22Rv1 (cell line): Measurements from ENCODE around the gene CBX2.
A peak's percentile ranks its signal among the peaks of the same experiment; 100 is the strongest.

Source experiments
- H3K27ac ChIP-seq: fragments of 450-650 bp; 2 replicates; pipeline ENCODE4 v1.5.1; 2017
- ZFX ChIP-seq: fragments of 450-650 bp; IDR thresholded peaks from 2 replicates; pipeline ENCODE4 v1.6.1; 2017; ENCODE audit warnings: antibody characterized with exemption, borderline replicate concordance
- TF ChIP-seq, protein P1 (sequence below): fragments of 450-650 bp; IDR thresholded peaks from 2 replicates; pipeline ENCODE4 v1.5.1; 2017; ENCODE audit warnings: mild to moderate bottlenecking

CBX2 gene

DNA sequence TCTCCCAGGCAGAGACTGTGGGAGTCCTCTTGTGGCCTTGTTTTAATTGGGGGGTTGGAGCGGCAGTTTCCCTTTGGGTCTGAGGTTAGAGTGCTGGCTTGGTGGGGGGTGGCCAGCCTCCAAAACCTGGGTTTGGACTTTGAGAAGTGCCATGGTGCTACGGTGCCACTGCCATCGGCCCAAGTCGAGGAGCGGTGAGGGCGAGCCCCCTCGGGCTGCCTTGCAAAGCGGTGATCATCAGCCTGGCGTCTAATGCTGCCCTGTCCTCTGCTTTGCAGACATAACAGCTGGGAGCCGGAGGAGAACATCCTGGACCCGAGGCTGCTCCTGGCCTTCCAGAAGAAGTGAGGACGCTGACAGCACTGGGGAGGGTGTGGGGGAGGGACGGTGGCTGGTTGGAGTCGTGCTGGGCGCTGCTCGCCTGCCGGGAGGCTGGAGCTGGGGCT is 1.2 kb downstream of the CBX2 start:
- TF ChIP-seq, protein P1, sequence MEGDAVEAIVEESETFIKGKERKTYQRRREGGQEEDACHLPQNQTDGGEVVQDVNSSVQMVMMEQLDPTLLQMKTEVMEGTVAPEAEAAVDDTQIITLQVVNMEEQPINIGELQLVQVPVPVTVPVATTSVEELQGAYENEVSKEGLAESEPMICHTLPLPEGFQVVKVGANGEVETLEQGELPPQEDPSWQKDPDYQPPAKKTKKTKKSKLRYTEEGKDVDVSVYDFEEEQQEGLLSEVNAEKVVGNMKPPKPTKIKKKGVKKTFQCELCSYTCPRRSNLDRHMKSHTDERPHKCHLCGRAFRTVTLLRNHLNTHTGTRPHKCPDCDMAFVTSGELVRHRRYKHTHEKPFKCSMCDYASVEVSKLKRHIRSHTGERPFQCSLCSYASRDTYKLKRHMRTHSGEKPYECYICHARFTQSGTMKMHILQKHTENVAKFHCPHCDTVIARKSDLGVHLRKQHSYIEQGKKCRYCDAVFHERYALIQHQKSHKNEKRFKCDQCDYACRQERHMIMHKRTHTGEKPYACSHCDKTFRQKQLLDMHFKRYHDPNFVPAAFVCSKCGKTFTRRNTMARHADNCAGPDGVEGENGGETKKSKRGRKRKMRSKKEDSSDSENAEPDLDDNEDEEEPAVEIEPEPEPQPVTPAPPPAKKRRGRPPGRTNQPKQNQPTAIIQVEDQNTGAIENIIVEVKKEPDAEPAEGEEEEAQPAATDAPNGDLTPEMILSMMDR, result no peak
- no peak for TF ChIP-seq ZFX
- peak overlapping the region; percentile 54 for H3K27ac ChIP-seq

DNA sequence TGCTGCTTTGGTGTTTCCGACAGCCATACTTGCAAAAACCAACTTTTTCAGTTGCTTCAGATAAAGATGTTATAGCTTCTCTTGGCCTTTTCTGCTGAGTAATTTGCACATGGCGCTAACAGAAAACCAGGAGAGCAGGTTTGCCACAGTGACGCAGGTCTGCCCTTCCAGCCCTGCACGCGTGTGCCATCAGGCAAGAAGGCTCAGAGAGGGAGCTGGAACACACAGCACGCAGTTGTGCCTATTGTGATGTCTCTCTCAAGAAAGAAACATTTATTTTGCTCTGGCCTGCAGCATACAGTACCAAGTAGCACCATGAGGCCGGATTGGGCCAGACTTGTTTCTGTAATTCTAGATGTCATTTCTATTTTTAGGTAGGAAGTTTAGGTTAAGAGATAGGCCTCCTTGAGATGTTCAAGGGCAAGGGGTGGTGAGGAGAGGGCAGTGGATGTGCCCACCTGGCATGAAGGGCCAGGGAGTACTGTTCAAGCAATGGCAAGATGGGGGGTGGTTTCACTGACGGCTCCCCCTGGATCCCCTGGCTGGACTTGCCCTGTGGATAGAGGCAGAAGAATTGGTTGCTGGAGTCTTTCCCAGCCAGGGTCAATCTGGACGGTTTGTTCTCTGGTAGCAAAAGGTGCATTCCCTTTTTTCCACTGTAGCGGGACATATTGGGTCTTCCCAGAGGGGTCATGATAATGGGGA is 1.9 kb downstream of the CBX2 start:
- 0 out of 2 replicates have a peak overlapping the region, but pooled peaks have one; percentile 54 for H3K27ac ChIP-seq
- no peak for TF ChIP-seq ZFX
- TF ChIP-seq, protein P1, result no peak

DNA sequence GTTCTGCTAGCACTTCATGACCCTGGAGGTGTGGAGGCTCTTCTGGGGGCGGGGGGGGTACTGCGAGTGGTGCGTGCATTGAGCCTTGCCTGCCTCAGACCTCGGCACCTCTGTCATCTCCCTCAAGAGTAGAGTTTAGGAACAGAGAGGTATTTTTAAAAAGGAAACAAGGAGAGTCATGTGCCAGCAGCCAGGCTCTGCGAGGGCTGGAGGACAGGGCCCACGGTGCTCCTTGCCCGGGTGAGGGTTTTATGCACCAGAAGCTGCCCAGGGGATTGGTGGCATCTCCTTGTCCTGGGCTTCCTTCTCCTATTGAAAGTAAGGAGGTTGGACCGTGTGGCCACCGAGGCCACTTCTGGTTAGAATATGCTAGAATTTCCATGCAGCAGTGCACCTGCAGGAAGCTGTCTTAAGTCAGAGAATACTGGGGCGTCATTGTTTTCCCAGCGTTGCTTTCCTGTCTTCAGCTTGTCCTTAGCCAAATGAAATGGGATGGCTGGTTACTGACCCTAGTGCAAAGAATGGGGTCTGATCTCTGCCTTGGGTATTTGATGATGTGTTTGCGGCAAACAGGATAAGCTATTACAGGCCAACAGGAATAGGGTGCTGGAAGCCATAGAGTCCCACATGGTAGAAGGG is 3.2 kb downstream of the CBX2 start:
- no peak overlapping the region for H3K27ac ChIP-seq
- TF ChIP-seq ZFX, result no peak
- TF ChIP-seq, protein P1, result no peak

DNA sequence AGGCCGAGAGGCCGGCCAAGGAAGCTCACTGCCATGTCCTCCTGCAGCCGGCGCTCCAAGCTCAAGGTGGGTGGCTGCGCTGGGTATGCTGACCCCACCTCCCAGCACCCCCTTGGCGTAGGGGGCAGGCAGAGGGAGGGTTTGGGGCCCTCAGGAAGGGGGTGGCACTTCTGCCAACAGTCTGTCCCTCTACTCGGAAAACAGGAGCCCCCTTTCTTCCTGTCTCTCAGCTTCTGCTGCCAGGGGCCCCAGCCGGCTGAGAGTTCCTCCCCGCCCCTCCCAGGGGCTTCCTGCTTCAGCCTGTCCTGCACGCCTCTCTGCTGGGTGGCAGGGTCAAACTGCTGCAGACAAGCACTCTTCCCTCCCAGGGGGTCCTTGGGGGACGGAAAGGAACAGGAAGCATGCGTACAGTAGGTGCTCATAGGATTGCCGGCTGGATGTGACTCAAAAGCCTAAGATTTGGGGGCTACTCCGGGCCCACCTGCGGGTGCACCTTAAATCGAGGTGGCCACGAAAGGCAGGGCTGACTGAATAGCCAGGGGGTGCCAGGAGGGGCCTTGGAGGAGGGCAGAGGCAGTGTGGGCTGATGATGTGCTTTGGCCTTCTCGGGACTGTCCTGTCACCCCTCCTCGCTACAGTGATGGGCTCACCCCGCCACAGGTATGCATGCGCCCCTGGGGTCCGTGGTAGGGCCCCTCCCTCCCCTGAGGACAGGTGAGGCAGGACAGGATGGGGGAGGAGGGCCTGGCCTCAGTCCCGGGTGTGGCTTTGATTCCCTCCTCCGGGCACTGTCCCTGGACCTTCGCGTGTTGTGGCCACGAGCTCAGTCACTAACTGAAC is 4.0 kb downstream of the CBX2 start:
- TF ChIP-seq ZFX, result no peak
- TF ChIP-seq, protein P1, result no peak
- H3K27ac ChIP-seq, result no peak overlapping the region

DNA sequence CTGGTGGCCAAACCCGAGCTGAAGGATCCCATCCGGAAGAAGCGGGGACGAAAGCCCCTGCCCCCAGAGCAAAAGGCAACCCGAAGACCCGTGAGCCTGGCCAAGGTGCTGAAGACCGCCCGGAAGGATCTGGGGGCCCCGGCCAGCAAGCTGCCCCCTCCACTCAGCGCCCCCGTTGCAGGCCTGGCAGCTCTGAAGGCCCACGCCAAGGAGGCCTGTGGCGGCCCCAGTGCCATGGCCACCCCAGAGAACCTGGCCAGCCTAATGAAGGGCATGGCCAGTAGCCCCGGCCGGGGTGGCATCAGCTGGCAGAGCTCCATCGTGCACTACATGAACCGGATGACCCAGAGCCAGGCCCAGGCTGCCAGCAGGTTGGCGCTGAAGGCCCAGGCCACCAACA is 5.9 kb downstream of the CBX2 start:
- TF ChIP-seq, protein P1, result no peak
- TF ChIP-seq ZFX, result no peak
- H3K27ac ChIP-seq, result no peak overlapping the region

DNA sequence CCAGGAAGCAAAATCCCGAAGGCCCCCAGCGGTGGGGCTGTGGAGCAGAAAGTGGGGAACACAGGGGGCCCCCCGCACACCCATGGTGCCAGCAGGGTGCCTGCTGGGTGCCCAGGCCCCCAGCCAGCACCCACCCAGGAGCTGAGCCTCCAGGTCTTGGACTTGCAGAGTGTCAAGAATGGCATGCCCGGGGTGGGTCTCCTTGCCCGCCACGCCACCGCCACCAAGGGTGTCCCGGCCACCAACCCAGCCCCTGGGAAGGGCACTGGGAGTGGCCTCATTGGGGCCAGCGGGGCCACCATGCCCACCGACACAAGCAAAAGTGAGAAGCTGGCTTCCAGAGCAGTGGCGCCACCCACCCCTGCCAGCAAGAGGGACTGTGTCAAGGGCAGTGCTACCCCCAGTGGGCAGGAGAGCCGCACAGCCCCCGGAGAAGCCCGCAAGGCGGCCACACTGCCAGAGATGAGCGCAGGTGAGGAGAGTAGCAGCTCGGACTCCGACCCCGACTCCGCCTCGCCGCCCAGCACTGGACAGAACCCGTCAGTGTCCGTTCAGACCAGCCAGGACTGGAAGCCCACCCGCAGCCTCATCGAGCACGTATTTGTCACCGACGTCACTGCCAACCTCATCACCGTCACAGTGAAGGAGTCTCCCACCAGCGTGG is 6.5 kb downstream of the CBX2 start:
- no peak overlapping the region for H3K27ac ChIP-seq
- TF ChIP-seq, protein P1, result no peak
- TF ChIP-seq ZFX, result no peak
